ENCODE measurements around the gene SLC44A2.

SLC44A2 gene

GRCh38 chr19:10586396-10586795, 39.0 kb upstream of the SLC44A2 start:
- Histone ChIP-seq H3K4me3 (ENCODE audit: low read depth, low read length) (no peak overlapping the region), H3K4me1 (no peaks in the 10 kb centered on the region), H3K9me3 (no peaks in the 10 kb centered on the region), H3K27me3 (peaks cover 22% of the 10 kb centered on the region), H3K36me3 (no peaks in the 10 kb centered on the region)
- TF ChIP-seq, protein P1, sequence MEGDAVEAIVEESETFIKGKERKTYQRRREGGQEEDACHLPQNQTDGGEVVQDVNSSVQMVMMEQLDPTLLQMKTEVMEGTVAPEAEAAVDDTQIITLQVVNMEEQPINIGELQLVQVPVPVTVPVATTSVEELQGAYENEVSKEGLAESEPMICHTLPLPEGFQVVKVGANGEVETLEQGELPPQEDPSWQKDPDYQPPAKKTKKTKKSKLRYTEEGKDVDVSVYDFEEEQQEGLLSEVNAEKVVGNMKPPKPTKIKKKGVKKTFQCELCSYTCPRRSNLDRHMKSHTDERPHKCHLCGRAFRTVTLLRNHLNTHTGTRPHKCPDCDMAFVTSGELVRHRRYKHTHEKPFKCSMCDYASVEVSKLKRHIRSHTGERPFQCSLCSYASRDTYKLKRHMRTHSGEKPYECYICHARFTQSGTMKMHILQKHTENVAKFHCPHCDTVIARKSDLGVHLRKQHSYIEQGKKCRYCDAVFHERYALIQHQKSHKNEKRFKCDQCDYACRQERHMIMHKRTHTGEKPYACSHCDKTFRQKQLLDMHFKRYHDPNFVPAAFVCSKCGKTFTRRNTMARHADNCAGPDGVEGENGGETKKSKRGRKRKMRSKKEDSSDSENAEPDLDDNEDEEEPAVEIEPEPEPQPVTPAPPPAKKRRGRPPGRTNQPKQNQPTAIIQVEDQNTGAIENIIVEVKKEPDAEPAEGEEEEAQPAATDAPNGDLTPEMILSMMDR (IDR thresholded peaks at IDR 0.05; ENCODE audit: low read depth, low read length), result no peak
- DNase-seq, result no peak

DNA sequence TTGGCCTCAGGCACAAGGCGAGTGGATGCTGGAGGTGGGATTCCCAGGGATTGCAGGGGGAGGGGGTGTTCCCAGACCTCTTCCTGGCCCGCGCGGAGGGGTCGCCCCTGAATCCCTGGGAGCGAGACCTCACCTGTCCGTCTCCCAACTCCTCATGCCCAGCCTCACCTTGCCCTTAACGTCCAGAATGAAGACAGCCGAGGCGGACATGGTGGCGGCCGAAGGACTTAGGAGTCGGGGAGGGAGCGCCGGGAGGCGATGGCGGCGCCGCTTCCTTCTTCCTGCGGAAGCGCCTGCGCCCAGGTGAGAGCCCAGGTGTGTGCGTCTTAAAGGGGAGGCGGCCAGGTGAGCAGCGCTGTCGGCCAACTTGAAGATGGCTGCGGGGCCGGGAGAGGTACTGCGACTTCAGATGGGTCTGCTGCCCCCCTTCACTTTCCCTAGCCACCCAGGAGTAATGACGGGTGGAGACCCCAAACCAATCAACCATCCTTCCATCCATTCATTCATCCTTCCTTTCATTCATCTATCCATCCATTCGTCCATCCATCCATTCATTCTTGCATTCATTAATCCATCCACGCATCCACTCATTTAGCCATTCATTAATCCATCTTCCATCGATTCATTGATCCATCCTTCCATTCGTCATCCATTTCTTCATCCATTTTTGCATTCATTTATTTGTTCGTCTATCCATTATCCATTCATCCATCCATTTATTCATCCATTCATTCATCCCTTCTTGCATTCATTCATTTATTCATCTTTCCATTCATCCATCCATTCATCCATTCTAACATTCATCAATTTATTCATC, 38.1 kb upstream of the SLC44A2 start, which contains the start of gene AP1M2:
AP1M2 (minus strand) TSS at position 291 of the 817 bp plus-strand sequence; CDS start at position 210, 81 bp downstream.
- no peak for DNase-seq
- H3K4me1 ChIP-seq, result no peaks in the 10 kb centered on the region
- H3K4me3 ChIP-seq (ENCODE audit: low read depth, low read length), result no peak within 1 kb of the TSS

GRCh38 chr19:10587839-10588150, 37.6 kb upstream of the SLC44A2 start:
- TF ChIP-seq, protein P1 (IDR thresholded peaks at IDR 0.05; ENCODE audit: low read depth, low read length), result no peak
- no peak for DNase-seq
- Histone ChIP-seq H3K4me3 (ENCODE audit: low read depth, low read length) (no peak overlapping the region), H3K36me3 (no peaks in the 10 kb centered on the region), H3K27me3 (peaks cover 22% of the 10 kb centered on the region), H3K9me3 (no peaks in the 10 kb centered on the region), H3K4me1 (no peaks in the 10 kb centered on the region)

More for the DNA sequence above, 38.1 kb upstream of the SLC44A2 start, which contains the start of gene AP1M2:
- TF ChIP-seq, protein P1 (IDR thresholded peaks at IDR 0.05; ENCODE audit: low read depth, low read length), result no peak
- Histone ChIP-seq H3K9me3 (no peaks in the 10 kb centered on the region), H3K36me3 (no peaks in the 10 kb centered on the region), H3K27me3 (peaks cover 22% of the 10 kb centered on the region)

- Histone ChIP-seq H3K9me3 (no peaks in the 10 kb centered on the region), H3K27me3 (peaks cover 15% of the 10 kb centered on the region), H3K36me3 (no peaks in the 10 kb centered on the region), H3K4me3 (ENCODE audit: low read depth, low read length) (no peak overlapping the region), H3K4me1 (no peaks in the 10 kb centered on the region)
- no peak for DNase-seq
- TF ChIP-seq, protein P1 (IDR thresholded peaks at IDR 0.05; ENCODE audit: low read depth, low read length), result no peak
Measured at GRCh38 chr19:10593148-10593547, 32.2 kb upstream of the SLC44A2 start.

GRCh38 chr19:10593820-10594637, 31.3 kb upstream of the SLC44A2 start:
- no peaks in the 10 kb centered on the region for H3K36me3 ChIP-seq
- DNase-seq, result no peak
- no peak overlapping the region for H3K4me3 ChIP-seq (ENCODE audit: low read depth, low read length)
- H3K4me1 ChIP-seq, result no peaks in the 10 kb centered on the region
- no peaks in the 10 kb centered on the region for H3K9me3 ChIP-seq
- peaks cover 17% of the 10 kb centered on the region for H3K27me3 ChIP-seq
- TF ChIP-seq, protein P1 (IDR thresholded peaks at IDR 0.05; ENCODE audit: low read depth, low read length), result no peak
